Heart left ventricle (tissue), 16 donors: ENCODE data around the gene FBH1. TPM values are rescaled to one million over a fixed set of nuclear protein-coding genes. Genes with fewer than 3 reads are reported as not detected.

ENCODE experiments used
- ATAC-seq, 4 donors: fragments of 200-7000 bp; cut with Tn5 transposase; one replicate each; pipeline ENCODE4 v1.9.1; 2020 to 2022; ENCODE audit warnings: moderate library complexity in 4 of 4, mild to moderate bottlenecking in 3 of 4, moderate number of reproducible peaks in 1 of 4
- DNase-seq, 5 donors: peaks; one replicate each; pipeline ENCODE4 v3.0.0-alpha.2; 2020
- H3K27ac ChIP-seq, 12 donors: fragments of 200-600 bp; sonication (generic) in 4 of 12; one replicate each; pipeline versions ENCODE4 v1.5.0 to v1.8.0; 2016 to 2022; ENCODE audit warnings: mild to moderate bottlenecking in 2 of 12
- H3K27me3 ChIP-seq, 9 donors: fragments of 200-600 bp; sonication (generic) in 2 of 9; one replicate each; pipeline versions ENCODE4 v1.5.1 to v1.8.0; 2016 to 2022; ENCODE audit warnings: mild to moderate bottlenecking in 3 of 9
- H3K36me3 ChIP-seq, 9 donors: fragments of 200-600 bp; sonication (generic) in 2 of 9; one replicate each; pipeline versions ENCODE4 v1.5.0 to v1.8.0; 2018 to 2022; ENCODE audit warnings: mild to moderate bottlenecking in 2 of 9
- H3K4me1 ChIP-seq, 12 donors: fragments of 200-600 bp; sonication (generic) in 4 of 12; one replicate each; pipeline versions ENCODE4 v1.5.0 to v1.8.0; 2016 to 2022; ENCODE audit warnings: mild to moderate bottlenecking in 3 of 12
- H3K4me3 ChIP-seq, 12 donors: fragments of 200-600 bp; sonication (generic) in 4 of 12; one replicate each; pipeline versions ENCODE4 v1.5.0 to v1.8.0; 2017 to 2022; ENCODE audit warnings: mild to moderate bottlenecking in 9 of 12, moderate library complexity in 4 of 12
- H3K9me3 ChIP-seq, 12 donors: fragments of 200-600 bp; sonication (generic) in 4 of 12; one replicate each; pipeline versions ENCODE4 v1.5.0 to v1.8.0; 2016 to 2022; ENCODE audit warnings: mild to moderate bottlenecking in 1 of 12
- CTCF ChIP-seq, 12 donors: fragments of 200-600 bp; sonication (generic) in 4 of 12; IDR thresholded peaks; one replicate each; pipeline versions ENCODE4 v1.5.0 to v1.8.0; 2018 to 2022; ENCODE audit warnings: antibody characterized with exemption in 12 of 12, mild to moderate bottlenecking in 5 of 12
- POLR2A ChIP-seq, 2 donors: fragments of 450-650 bp; IDR thresholded peaks; one replicate each; pipeline ENCODE4 v1.6.1; 2017; ENCODE audit warnings: antibody characterized with exemption in 2 of 2, mild to moderate bottlenecking in 2 of 2, moderate library complexity in 2 of 2
- WGBS, 4 donors: extraction: QIAGEN DNeasy Blood & Tissue Kit in 2 of 4; methylation state at CpG; one replicate each; pipeline versions ENCODE4 v1.1.5 to v1.1.7; 2013 to 2018; 5-methylcytosine and 5-hydroxymethylcytosine counted together
- intact Hi-C, 10 donors: fragments of 100-400 bp; cut with DNase I; formaldehyde crosslinking; loops; one replicate each; pipeline versions ENCODE4 v1.11.1 to v1.14.2; 2022
- polyA plus RNA-seq, 2 donors: library from polyadenylated mRNA; stranded (reverse); fragments of 200-250 nt; gene quantifications; one replicate each; pipeline ENCODE4 v1.2.3, GENCODE V29; 2013
- total RNA-seq, 9 donors: library from RNA; depleted of rRNA in 2 of 9; stranded (reverse); fragments of >200 nt in 2 of 9; fragmentation: NEBNext Ultra II Directional in 3 of 9; extraction: Animal tissue kit (Norgen Biotek cat#: 25700) in 3 of 9; gene quantifications; one replicate each; pipeline versions ENCODE4 v1.1.0 to v1.2.4, GENCODE V29; 2016 to 2023
- donor health status: ischemic (EF 13 %, LVEDD 7.1; RV severe dilation, severe dysfunction).
- donor health status: healthy with polysubstance abuse.
- donor health status: DM: no; HTN: yes; CAD: no.
- donor health status: DM: no; HTN: no; CAD: no.
- donor health status: ischemic (EF 25% LVEDD 6.9; RV normal size, moderate dysfunction).
- donor health status: ischemic (EF 25% LVEDD 5.7; RV mildly dilated, moderate dysfunction).
- donor health status: healthy.
- donor health status: DM: yes; HTN: yes; CAD: no.
- donor health status: ischemic (EF 35%, LVEDD 5.7; RV mildly dilated, moderate dysfunction).
- donor health status: nonischemic (EF 11% LVEDD 7.7; RV severe dilation, severe dysfunction).
- donor health status: DM: yes; HTN: yes; CAD: no.
- donor health status: PGD.
- donor health status: ischemic (EF 29% LVEDD 5.4; RV normal size, mild dysfunction).
- donor health status: nonischemic (EF 23%, LVEDD 6.1; RV moderate dilation, normal function).

Gene FBH1
- total and polyA plus RNA-seq, 11 donors: 57.4 to 111 (median 83.5) TPM

- no peak overlapping the region for H3K4me3 ChIP-seq
- H3K27ac ChIP-seq: no peak overlapping the region
- no peak for TF ChIP-seq CTCF (IDR thresholded peaks at IDR 0.05)
- TF ChIP-seq POLR2A (IDR thresholded peaks at IDR 0.05): no peak
- peaks cover 0 to 59% (median 48%) of the 10 kb centered on the region in 9 donors for H3K36me3 ChIP-seq
- 90 to 93% (median 93%) methylated on average over 12 of the region's 12 CpGs for WGBS, 4 donors
- ATAC-seq: no peak
- DNase-seq: no peak
- no peaks in the 10 kb centered on the region for H3K27me3 ChIP-seq
- intact Hi-C loops: no loop called here
- no peaks in the 10 kb centered on the region for H3K9me3 ChIP-seq
- peaks cover 3 to 27% (median 17%) of the 10 kb centered on the region in 12 donors for H3K4me1 ChIP-seq
Measured at GRCh38 chr10:5938291-5938690, 48.2 kb downstream of the FBH1 start.

DNA sequence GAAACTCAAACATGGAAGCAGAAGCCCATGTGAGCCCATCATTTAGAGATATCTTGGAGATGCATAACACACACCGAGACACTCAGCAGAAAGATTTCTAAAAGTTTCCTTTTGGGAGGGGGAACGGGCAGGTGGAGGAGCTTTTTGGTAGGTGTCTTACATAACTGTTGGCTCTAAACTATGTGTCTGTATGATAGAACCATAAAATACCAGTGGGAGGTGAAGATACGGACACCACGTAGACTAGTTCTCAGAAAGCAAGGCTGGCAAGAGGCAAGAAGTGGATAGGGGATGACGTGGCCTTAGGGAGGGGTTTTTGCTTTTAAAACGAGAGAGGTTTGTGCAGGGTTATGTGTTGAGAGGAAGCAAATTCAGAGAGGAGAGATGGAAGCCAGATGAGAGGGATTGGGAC is 50.8 kb downstream of the FBH1 start:
- H3K4me3 ChIP-seq: no peak overlapping the region
- 81 to 87% (median 84%) methylated on average over 6 of the region's 6 CpGs for WGBS, 4 donors
- peaks cover 6 to 52% (median 38%) of the 10 kb centered on the region in 12 donors for H3K4me1 ChIP-seq
- H3K27ac ChIP-seq: peak overlapping the region in 3 of 12 donors; percentile 92 to 98 (median 94)
- H3K9me3 ChIP-seq: no peaks in the 10 kb centered on the region
- intact Hi-C loops: loop anchor here in 6 of 10 donors (10.0 kb wide), 2 partner anchors 74 to 144 kb away; partner anchors contain the start of gene RBM17 (in 2 of the 6)
- DNase-seq: no peak
- H3K27me3 ChIP-seq: no peaks in the 10 kb centered on the region
- ATAC-seq: no peak
- TF ChIP-seq CTCF (IDR thresholded peaks at IDR 0.05) (no peak), POLR2A (IDR thresholded peaks at IDR 0.05) (no peak)
- peaks cover 0 to 34% (median 33%) of the 10 kb centered on the region in 9 donors for H3K36me3 ChIP-seq

DNA sequence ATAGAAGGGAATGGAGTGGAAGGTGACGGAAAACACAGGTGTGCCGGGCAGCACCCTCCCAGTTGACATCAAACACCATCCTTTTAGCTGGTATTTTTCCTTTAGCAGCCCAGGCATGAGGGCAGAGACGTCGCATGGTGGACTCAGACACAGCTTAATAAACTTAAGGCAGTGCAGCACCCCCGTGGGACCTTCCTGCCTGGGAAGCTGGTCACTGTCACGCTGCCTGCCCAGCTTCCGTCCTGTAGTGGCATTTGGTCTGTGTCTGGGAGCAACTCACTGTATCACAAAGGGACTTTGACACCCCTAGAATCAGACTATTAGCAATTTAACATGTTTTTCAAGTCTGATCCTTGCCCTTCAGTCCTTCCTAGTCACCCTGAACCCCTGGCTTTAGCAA is 51.5 kb downstream of the FBH1 start:
- H3K27me3 ChIP-seq: no peaks in the 10 kb centered on the region
- H3K4me1 ChIP-seq: peaks cover 6 to 60% (median 44%) of the 10 kb centered on the region in 12 donors
- DNase-seq: no peak
- WGBS, 4 donors: 74 to 88% (median 79%) methylated on average over 7 of the region's 7 CpGs
- ATAC-seq: no peak
- H3K4me3 ChIP-seq: no peak overlapping the region
- intact Hi-C loops: loop anchor here in 6 of 10 donors (10.0 kb wide), 2 partner anchors 73 to 143 kb away; partner anchors contain the start of gene RBM17 (in 2 of the 6)
- H3K27ac ChIP-seq: peak overlapping the region in 11 of 12 donors; percentile 68 to 98 (median 89)
- H3K36me3 ChIP-seq: peaks cover 0 to 27% (median 25%) of the 10 kb centered on the region in 9 donors
- no peaks in the 10 kb centered on the region for H3K9me3 ChIP-seq
- TF ChIP-seq POLR2A (IDR thresholded peaks at IDR 0.05): no peak
- no peak for TF ChIP-seq CTCF (IDR thresholded peaks at IDR 0.05)

DNA sequence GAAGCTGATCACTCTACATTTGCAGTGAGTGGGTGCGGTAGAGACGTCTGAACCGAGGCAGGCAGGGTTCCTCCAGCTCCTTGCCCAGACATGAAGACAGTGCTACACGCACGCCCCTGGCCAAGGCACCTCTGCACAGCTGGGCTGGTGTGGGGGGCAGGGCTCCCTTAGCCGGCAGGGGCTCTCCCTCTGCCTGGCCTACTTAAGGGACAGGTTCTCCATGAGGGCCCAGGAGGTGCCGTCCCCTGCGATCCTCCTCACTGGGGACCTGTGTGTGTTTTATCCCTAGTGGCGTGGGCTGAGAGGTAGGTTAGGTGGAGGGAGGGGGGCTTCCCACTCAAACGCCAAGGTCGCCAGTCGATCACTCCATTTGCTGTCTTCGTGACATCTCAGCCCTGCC is 52.0 kb downstream of the FBH1 start:
- intact Hi-C loops: loop anchor here in 6 of 10 donors (10.0 kb wide), 2 partner anchors 73 to 143 kb away; partner anchors contain the start of gene RBM17 (in 2 of the 6)
- Histone ChIP-seq H3K27ac (peak overlapping the region in 11 of 12 donors; percentile 68 to 98 (median 89)), H3K4me1 (peaks cover 6 to 64% (median 47%) of the 10 kb centered on the region in 12 donors), H3K27me3 (no peaks in the 10 kb centered on the region), H3K36me3 (peaks cover 0 to 22% (median 21%) of the 10 kb centered on the region in 9 donors), H3K4me3 (peak overlapping the region in 1 of 12 donors; percentile 25), H3K9me3 (no peaks in the 10 kb centered on the region)
- no peak for TF ChIP-seq POLR2A (IDR thresholded peaks at IDR 0.05)
- no peak for TF ChIP-seq CTCF (IDR thresholded peaks at IDR 0.05)
- DNase-seq (no peak), ATAC-seq (no peak)
- WGBS, 4 donors: 80 to 94% (median 84%) methylated on average over 8 to 13 of the region's 13 CpGs
